DND-41 (cell line): ENCODE results near the gene FLNA.

ENCODE experiments used
- EZH2 ChIP-seq: IDR thresholded peaks from 3 replicates; pipeline ENCODE4 v1.6.1; 2012; ENCODE audit warnings: borderline replicate concordance, low read depth, mild to moderate bottlenecking, moderate library complexity, low read length, inconsistent platforms; ENCODE audit not compliant: severe bottlenecking
- TF ChIP-seq, protein P1 (sequence below): IDR thresholded peaks from 2 replicates; pipeline ENCODE4 v1.5.1; 2012; ENCODE audit warnings: borderline replicate concordance, low read length, moderate library complexity, mild to moderate bottlenecking; ENCODE audit not compliant: poor library complexity, severe bottlenecking; ENCODE audit errors: extremely low read depth

DNA sequence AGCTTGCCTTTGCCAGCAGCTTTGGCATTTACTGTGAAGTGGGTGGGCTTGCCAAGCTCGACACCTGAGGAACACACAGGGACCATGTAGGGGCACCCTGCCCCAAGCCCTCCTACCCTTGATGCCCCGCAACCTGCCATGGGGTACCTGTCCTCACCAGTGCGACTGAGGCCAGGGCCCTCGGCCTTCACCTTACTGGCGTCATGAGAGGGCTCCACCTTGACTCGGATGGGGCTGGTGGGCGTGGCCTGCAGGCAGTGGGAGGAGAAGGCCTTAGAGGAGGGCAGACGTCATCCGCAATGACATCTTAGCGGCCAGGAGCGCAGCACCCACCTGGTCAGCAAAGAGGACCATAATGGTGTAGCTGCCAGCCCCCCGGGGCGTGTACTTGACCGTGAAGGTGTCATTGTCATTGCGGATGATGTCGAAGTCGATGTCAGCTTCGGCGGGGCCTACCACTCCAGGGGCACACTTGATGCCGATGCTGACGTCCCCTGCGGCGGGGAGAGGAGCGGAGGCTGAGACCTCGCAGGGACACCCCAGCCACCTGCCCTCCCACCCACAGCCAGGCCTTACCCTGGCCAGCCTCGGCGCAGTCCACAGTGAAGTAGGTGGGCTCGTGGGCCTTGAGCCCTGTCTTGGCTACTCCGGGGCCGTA is 12.2 kb downstream of the FLNA start:
- TF ChIP-seq, protein P1, sequence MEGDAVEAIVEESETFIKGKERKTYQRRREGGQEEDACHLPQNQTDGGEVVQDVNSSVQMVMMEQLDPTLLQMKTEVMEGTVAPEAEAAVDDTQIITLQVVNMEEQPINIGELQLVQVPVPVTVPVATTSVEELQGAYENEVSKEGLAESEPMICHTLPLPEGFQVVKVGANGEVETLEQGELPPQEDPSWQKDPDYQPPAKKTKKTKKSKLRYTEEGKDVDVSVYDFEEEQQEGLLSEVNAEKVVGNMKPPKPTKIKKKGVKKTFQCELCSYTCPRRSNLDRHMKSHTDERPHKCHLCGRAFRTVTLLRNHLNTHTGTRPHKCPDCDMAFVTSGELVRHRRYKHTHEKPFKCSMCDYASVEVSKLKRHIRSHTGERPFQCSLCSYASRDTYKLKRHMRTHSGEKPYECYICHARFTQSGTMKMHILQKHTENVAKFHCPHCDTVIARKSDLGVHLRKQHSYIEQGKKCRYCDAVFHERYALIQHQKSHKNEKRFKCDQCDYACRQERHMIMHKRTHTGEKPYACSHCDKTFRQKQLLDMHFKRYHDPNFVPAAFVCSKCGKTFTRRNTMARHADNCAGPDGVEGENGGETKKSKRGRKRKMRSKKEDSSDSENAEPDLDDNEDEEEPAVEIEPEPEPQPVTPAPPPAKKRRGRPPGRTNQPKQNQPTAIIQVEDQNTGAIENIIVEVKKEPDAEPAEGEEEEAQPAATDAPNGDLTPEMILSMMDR = no peak
- no peak for TF ChIP-seq EZH2
